ENCODE measurements around the gene MEIS1.

DNA sequence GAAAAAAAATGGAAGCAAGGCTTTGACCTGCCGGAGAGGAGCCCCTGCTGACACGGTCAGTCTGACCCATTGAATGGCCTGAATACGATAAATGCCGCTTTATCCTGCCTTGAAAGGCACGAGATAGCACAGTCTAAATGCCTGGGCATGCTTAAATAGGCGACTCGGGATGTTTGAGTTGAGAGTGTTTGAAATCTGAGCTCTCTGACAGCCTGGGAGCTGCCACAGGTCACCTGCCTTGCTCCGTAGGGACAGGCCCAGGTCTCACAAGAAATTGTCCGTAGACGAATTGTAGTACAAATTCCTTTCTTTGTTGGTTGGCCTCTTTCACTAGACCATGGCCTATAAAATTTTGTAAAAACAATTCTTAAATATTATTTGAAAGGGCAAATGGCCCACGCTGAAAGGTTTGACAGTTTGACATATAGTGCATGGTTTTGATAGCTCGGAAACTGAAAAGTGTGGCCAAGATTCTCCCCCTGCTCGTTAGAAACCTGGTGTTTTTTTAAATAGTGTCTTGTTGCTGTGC lies 72.8 kb downstream of the MEIS1 start:
- TF ChIP-seq, protein P1, sequence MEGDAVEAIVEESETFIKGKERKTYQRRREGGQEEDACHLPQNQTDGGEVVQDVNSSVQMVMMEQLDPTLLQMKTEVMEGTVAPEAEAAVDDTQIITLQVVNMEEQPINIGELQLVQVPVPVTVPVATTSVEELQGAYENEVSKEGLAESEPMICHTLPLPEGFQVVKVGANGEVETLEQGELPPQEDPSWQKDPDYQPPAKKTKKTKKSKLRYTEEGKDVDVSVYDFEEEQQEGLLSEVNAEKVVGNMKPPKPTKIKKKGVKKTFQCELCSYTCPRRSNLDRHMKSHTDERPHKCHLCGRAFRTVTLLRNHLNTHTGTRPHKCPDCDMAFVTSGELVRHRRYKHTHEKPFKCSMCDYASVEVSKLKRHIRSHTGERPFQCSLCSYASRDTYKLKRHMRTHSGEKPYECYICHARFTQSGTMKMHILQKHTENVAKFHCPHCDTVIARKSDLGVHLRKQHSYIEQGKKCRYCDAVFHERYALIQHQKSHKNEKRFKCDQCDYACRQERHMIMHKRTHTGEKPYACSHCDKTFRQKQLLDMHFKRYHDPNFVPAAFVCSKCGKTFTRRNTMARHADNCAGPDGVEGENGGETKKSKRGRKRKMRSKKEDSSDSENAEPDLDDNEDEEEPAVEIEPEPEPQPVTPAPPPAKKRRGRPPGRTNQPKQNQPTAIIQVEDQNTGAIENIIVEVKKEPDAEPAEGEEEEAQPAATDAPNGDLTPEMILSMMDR (IDR thresholded peaks at IDR 0.05) = no peak
- TF ChIP-seq POLR2A (IDR thresholded peaks at IDR 0.05) = no peak

All from lower leg skin (tissue), 3 donors.